GM12874 (cell line): ENCODE data around the gene RRP36.

Experiments
- TF ChIP-seq, protein P1 (sequence below): IDR thresholded peaks from 2 replicates; pipeline ENCODE4 v1.5.1; 2011; ENCODE audit warnings: low read depth, mild to moderate bottlenecking, control low read depth, low read length, moderate library complexity; ENCODE audit not compliant: insufficient read depth

Gene RRP36

GRCh38 chr6:43060755-43061633, 39.6 kb downstream of the RRP36 start:
- TF ChIP-seq, protein P1, sequence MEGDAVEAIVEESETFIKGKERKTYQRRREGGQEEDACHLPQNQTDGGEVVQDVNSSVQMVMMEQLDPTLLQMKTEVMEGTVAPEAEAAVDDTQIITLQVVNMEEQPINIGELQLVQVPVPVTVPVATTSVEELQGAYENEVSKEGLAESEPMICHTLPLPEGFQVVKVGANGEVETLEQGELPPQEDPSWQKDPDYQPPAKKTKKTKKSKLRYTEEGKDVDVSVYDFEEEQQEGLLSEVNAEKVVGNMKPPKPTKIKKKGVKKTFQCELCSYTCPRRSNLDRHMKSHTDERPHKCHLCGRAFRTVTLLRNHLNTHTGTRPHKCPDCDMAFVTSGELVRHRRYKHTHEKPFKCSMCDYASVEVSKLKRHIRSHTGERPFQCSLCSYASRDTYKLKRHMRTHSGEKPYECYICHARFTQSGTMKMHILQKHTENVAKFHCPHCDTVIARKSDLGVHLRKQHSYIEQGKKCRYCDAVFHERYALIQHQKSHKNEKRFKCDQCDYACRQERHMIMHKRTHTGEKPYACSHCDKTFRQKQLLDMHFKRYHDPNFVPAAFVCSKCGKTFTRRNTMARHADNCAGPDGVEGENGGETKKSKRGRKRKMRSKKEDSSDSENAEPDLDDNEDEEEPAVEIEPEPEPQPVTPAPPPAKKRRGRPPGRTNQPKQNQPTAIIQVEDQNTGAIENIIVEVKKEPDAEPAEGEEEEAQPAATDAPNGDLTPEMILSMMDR = no peak

DNA sequence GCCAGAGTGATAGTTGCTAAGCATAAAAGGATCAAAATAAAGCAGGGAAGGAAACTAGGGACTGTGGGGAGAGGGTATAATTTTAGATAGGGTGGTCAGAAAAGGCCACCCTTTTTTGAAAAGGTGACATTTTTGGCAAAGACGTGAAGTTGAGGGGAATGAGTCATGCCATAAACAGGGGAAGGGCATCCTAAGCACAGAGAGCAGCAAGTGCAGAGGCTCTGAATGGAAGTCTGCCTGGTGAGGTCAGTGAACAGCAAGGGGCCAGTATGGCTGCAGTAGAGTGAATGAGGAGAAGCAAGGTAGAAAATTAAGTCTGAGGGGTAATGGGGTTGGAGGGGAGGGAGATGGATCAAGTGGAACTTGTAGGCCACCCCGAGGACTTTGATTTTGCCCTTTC, 40.4 kb downstream of the RRP36 start:
- TF ChIP-seq, protein P1 = no peak

- TF ChIP-seq, protein P1 = no peak
Observed at GRCh38 chr6:43062818-43063217, 41.4 kb downstream of the RRP36 start.

GRCh38 chr6:43070028-43070632, 48.7 kb downstream of the RRP36 start:
- TF ChIP-seq, protein P1 = peak; percentile 51

- TF ChIP-seq, protein P1 = no peak
Observed at GRCh38 chr6:43074847-43075669, 53.6 kb downstream of the RRP36 start.

- TF ChIP-seq, protein P1 = no peak
Observed at GRCh38 chr6:43075670-43076463, 54.4 kb downstream of the RRP36 start, which contains the start of gene PTK7. Gene PTK7 (plus strand): TSS chr6:43076314. CDS start chr6:43076489, 175 bp downstream.
